Brain microvascular endothelial cell (primary cell): ENCODE measurements around the gene ASIP.
"Not testable (repeated sequence)": the region's sequence is repeated elsewhere in the genome, so short reads cannot be mapped to it uniquely, and the experiment has no call there.

Source experiments
- DNase-seq: peaks from one replicate; pipeline ENCODE4 v3.0.0-alpha.2; 2020
- H3K27ac ChIP-seq: fragments of 250-450 bp; sonication (Bioruptor Pico); 2 replicates; pipeline ENCODE4 v1.5.1; 2020; ENCODE audit warnings: mild to moderate bottlenecking, moderate library complexity
- H3K27me3 ChIP-seq: fragments of 250-450 bp; sonication (Bioruptor Pico); replicated peaks from 2 replicates; pipeline ENCODE4 v1.5.1; 2020; ENCODE audit warnings: mild to moderate bottlenecking
- H3K36me3 ChIP-seq: fragments of 250-450 bp; sonication (Bioruptor Pico); replicated peaks from 2 replicates; pipeline ENCODE4 v1.5.1; 2020; ENCODE audit warnings: mild to moderate bottlenecking
- H3K4me3 ChIP-seq: 2 replicates; pipeline ENCODE4 v1.5.1; 2011; ENCODE audit warnings: low read depth, mild to moderate bottlenecking, control low read depth, low read length, moderate library complexity
- CTCF ChIP-seq: IDR thresholded peaks from 2 replicates; pipeline ENCODE4 v1.5.1; 2011; ENCODE audit warnings: low read depth, mild to moderate bottlenecking, moderate library complexity, low read length, control low read depth, inconsistent platforms; ENCODE audit errors: missing control alignments
- in situ Hi-C: cut with HindIII; loops from 2 replicates; pipeline ENCODE4 v1.10.0; 2017; ENCODE audit warnings: low sequenced_read_pairs, low pct_ligation_motif_present

Gene ASIP

GRCh38 chr20:34254979-34255378, 13.8 kb downstream of the ASIP start:
- H3K27me3 ChIP-seq = no peaks in the 10 kb centered on the region
- no peak for TF ChIP-seq CTCF
- no peak for DNase-seq
- H3K27ac ChIP-seq = no peak overlapping the region
- no peak overlapping the region for H3K4me3 ChIP-seq
- in situ Hi-C loops = no loop called here
- no peaks in the 10 kb centered on the region for H3K36me3 ChIP-seq

DNA sequence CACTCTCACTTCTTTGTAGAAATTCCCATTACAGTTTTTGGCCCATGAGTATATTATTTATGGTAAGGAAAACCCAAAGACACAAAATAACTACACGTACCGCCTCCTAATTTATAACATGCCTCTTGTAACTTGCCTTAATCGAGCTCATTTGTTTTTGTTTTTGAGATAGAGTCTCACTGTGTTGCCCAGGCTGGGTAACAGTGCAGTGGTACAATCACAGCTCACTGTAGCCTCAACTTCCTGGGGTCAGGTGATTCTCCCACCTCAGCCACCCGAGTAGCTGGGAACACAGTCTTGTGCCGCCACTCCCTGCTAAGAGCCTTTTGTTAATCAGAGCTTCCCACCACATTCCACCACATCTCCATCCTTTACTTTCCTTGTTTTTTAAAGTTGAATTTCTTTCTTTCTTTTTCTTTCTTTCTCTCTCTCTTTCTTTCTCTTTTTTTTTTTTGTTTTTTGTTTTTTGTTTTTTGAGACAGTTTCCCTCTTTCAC, 15.5 kb downstream of the ASIP start:
- H3K4me3 ChIP-seq = no peak overlapping the region
- in situ Hi-C loops = no loop called here
- H3K27ac ChIP-seq = no peak overlapping the region
- no peaks in the 10 kb centered on the region for H3K27me3 ChIP-seq
- DNase-seq = no peak
- no peak for TF ChIP-seq CTCF
- H3K36me3 ChIP-seq = no peaks in the 10 kb centered on the region

GRCh38 chr20:34260208-34260942, 19.2 kb downstream of the ASIP start:
- no peak for DNase-seq
- in situ Hi-C loops = no loop called here

GRCh38 chr20:34262488-34263288, 21.5 kb downstream of the ASIP start:
- Histone ChIP-seq H3K4me3 (no peak overlapping the region), H3K27ac (peak overlapping the region; percentile 42), H3K36me3 (no peaks in the 10 kb centered on the region), H3K27me3 (no peaks in the 10 kb centered on the region)
- TF ChIP-seq CTCF = no peak
- in situ Hi-C loops = no loop called here
- DNase-seq = peak; percentile 34

More at GRCh38 chr20:34260208-34260942, 19.2 kb downstream of the ASIP start:
- Histone ChIP-seq H3K27ac (no peak overlapping the region), H3K27me3 (no peaks in the 10 kb centered on the region), H3K4me3 (no peak overlapping the region), H3K36me3 (no peaks in the 10 kb centered on the region)
- no peak for TF ChIP-seq CTCF

DNA sequence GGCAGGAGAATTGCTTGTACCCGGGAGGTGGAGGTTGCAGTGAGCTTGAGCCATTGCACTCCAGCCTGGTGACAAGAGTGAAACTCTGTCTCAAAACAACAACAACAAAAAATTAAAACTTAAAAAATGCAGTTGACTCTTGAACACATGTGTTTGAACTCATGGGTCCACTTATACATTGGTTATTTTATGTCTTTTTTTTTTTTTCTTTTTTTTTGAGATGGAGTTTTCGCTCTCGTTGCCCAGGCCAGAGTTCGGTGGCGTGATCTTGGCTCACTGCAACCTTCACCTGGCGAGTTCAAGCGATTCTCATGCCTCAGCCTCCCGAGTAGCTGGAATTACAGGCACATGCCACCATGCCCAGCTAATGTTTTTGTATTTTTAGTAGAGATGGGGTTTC, 22.2 kb downstream of the ASIP start:
- H3K4me3 ChIP-seq, DNase-seq, in situ Hi-C loops, H3K36me3 ChIP-seq, H3K27me3 ChIP-seq, H3K27ac ChIP-seq: not testable (repeated sequence)

DNA sequence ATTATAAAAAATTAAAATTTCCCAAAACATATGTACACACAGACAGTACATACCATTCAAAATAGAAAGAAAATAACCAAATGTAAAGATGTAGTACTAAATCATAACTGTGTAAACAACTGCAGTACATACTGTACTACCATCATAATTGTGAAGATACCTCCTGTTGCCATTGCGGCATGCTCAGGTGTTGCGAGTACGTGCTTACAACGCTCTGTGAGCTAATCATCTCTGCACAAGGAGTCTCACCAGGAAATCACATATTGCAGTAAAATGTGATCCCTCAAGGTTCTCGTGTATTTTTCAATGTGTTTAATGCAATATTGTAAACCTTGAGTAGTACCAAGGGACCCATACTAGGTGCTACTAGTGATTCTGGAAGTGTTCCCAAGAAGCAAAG, 22.9 kb downstream of the ASIP start:
- TF ChIP-seq CTCF = no peak
- in situ Hi-C loops = no loop called here
- H3K36me3 ChIP-seq = no peaks in the 10 kb centered on the region

More for the DNA sequence above, 22.9 kb downstream of the ASIP start:
- Histone ChIP-seq H3K27ac (no peak overlapping the region), H3K4me3 (no peak overlapping the region), H3K27me3 (no peaks in the 10 kb centered on the region)
- no peak for DNase-seq
